HepG2 (cell line): Measurements from ENCODE around the gene ABTB2. TPM values are rescaled to one million over a fixed set of nuclear protein-coding genes. Genes with fewer than 3 reads are reported as not detected.

Source experiments
- ATAC-seq: fragments of 200-7000 bp; cut with Tn5 transposase; 3 replicates; pipeline ENCODE4 v1.9.1; 2020; ENCODE audit warnings: mild to moderate bottlenecking, moderate library complexity
- BruUV-seq: library from RNA; stranded (reverse); fragments of 400-500 nt; replicated peaks from 2 replicates; lab custom pipeline; 2021; lab: Mats Ljungman, UMichigan
- CTCF ChIA-PET: fragments of 300-600 bp; formaldehyde crosslinking; extraction: SDS; loops from one replicate; lab custom pipeline; 2021; ENCODE audit warnings: low total read pairs, inconsistent platforms, low intra/inter-chr PET ratio; lab: Yijun Ruan, JAX
- POLR2A ChIA-PET: fragments of 350-600 bp; sonication (Branson Sonifier 250); formaldehyde crosslinking; loops from one replicate; lab custom pipeline; 2020; ENCODE audit warnings: antibody characterized with exemption, inconsistent platforms; lab: Yijun Ruan, JAX
- DNase-seq: peaks from one replicate; pipeline ENCODE4 v3.0.0-alpha.2; 2015; ENCODE audit warnings: low spot score
- FAIRE-seq: peaks from 3 replicates; lab custom pipeline; 2011; peaks lifted over from hg19 to GRCh38; lab: Jason Lieb, UNC
- H2AFZ ChIP-seq: one replicate; pipeline ENCODE4 v1.6.1; 2011; ENCODE audit warnings: low read length, inconsistent platforms
- H3K27ac ChIP-seq: fragments of 300-600 bp; 3 replicates; pipeline ENCODE4 v1.8.0; 2011; ENCODE audit warnings: mixed run types, mild to moderate bottlenecking, mixed read lengths, low read length, inconsistent platforms; ENCODE audit not compliant: insufficient read depth; ENCODE audit errors: extremely low read length
- H3K27me3 ChIP-seq, 2 experiments: fragments of 200-600 bp in 1 of 2; 2 replicates in 1 of 2; 3 replicates in 1 of 2; pipeline versions ENCODE4 v1.6.0 to v1.8.0; 2011; ENCODE audit warnings: low read length in 2 of 2, mild to moderate bottlenecking in 2 of 2, moderate library complexity in 2 of 2, inconsistent platforms in 1 of 2; ENCODE audit not compliant: insufficient read depth in 2 of 2, control insufficient read depth in 1 of 2
- H3K36me3 ChIP-seq, 2 experiments: fragments of 200-600 bp in 1 of 2; replicated peaks in 1 of 2; 2 replicates in 1 of 2; 3 replicates in 1 of 2; pipeline versions ENCODE4 v1.5.1 to v1.8.0; 2011; ENCODE audit warnings: low read length in 2 of 2, inconsistent platforms in 1 of 2; ENCODE audit not compliant: insufficient read depth in 2 of 2, control insufficient read depth in 1 of 2
- H3K4me1 ChIP-seq: 2 replicates; pipeline ENCODE4 v1.5.1; 2012; ENCODE audit warnings: low read length, inconsistent platforms; ENCODE audit not compliant: insufficient read depth
- H3K4me2 ChIP-seq: 2 replicates; pipeline ENCODE4 v1.6.0; 2011; ENCODE audit warnings: low read depth, low read length, inconsistent platforms
- H3K4me3 ChIP-seq, 3 experiments: fragments of 200-600 bp in 1 of 3; sonication (generic), shearing (Covaris generic) in 1 of 3; replicated peaks in 1 of 3; 2 replicates each; pipeline ENCODE4 v1.5.1; 2011 to 2016; ENCODE audit warnings: low read length in 3 of 3, inconsistent platforms in 2 of 3, low read depth in 2 of 3, mild to moderate bottlenecking in 2 of 3, control low read depth in 1 of 3, mixed read lengths in 1 of 3; ENCODE audit not compliant: insufficient read depth in 1 of 3
- H3K79me2 ChIP-seq: one replicate; pipeline ENCODE4 v1.6.1; 2011; ENCODE audit warnings: low read length, inconsistent platforms; ENCODE audit not compliant: insufficient read depth
- H3K9ac ChIP-seq: 2 replicates; pipeline ENCODE4 v1.6.0; 2011; ENCODE audit warnings: mild to moderate bottlenecking, low read depth, low read length, inconsistent platforms; ENCODE audit not compliant: insufficient read depth
- H3K9me3 ChIP-seq: 2 replicates; pipeline ENCODE4 v1.5.1; 2012; ENCODE audit warnings: mild to moderate bottlenecking, low read length
- H4K20me1 ChIP-seq: 2 replicates; pipeline ENCODE4 v1.6.0; 2011; ENCODE audit warnings: inconsistent platforms, mild to moderate bottlenecking, low read length, moderate library complexity; ENCODE audit not compliant: insufficient read depth
- JUN ChIP-seq: sonication (generic); formaldehyde crosslinking; IDR thresholded peaks from 2 replicates; pipeline ENCODE4 v1.4.0; 2020; ENCODE audit warnings: mild to moderate bottlenecking, missing genetic modification reagents
- PCBP2 ChIP-seq: fragments of 200-400 bp; formaldehyde crosslinking; optimal IDR thresholded peaks from 2 replicates; pipeline ENCODE3; 2018; ENCODE audit warnings: low read length, low read depth; ENCODE audit not compliant: poor library complexity, severe bottlenecking
- RNF2 ChIP-seq: fragments of 450-650 bp; conservative IDR thresholded peaks from 2 replicates; pipeline ENCODE4 v1.6.1; 2016; ENCODE audit warnings: low read depth
- SRSF4 ChIP-seq: fragments of 200-400 bp; formaldehyde crosslinking; IDR thresholded peaks from one replicate; pipeline ENCODE4 v1.6.1; 2018; ENCODE audit warnings: mild to moderate bottlenecking, low read depth, low read length, moderate library complexity; ENCODE audit not compliant: poor library complexity, severe bottlenecking
- ZEB1 ChIP-seq: IDR thresholded peaks from 2 replicates; pipeline ENCODE4 v1.6.1; 2012; ENCODE audit warnings: mild to moderate bottlenecking, low read depth, inconsistent platforms; ENCODE audit not compliant: insufficient replicate concordance
- ZNF207 ChIP-seq: fragments of 450-650 bp; IDR thresholded peaks from 2 replicates; pipeline ENCODE4 v1.6.1; 2016; ENCODE audit warnings: antibody characterized with exemption, borderline replicate concordance
- ZNF431 ChIP-seq: sonication (generic); formaldehyde crosslinking; IDR thresholded peaks from 2 replicates; pipeline ENCODE4 v1.9.0; 2022; ENCODE audit warnings: missing genetic modification reagents, low read depth, mild to moderate bottlenecking, borderline replicate concordance
- ZNF660 ChIP-seq: sonication (generic); formaldehyde crosslinking; IDR thresholded peaks from 2 replicates; pipeline ENCODE4 v1.5.1; 2020; ENCODE audit warnings: mild to moderate bottlenecking, low read depth, missing genetic modification reagents, borderline replicate concordance
- ZNF878 ChIP-seq: sonication (generic); formaldehyde crosslinking; IDR thresholded peaks from 2 replicates; pipeline ENCODE4 v1.8.1; 2023; ENCODE audit warnings: mild to moderate bottlenecking, missing genetic modification reagents, moderate library complexity
- WGBS: methylation state at CpG from one replicate; pipeline ENCODE4 v1.1.6; 2017; ENCODE audit warnings: low lambda C conversion rate; 5-methylcytosine and 5-hydroxymethylcytosine counted together
- in situ Hi-C: cut with HindIII; loops from 2 replicates; pipeline ENCODE4 v1.10.0; 2017; ENCODE audit warnings: low pct_unique_long_range_greater_than_20kb; ENCODE audit not compliant: extremely low pct_ligation_motif_present
- intact Hi-C: fragments of 100-400 bp; cut with micrococcal nuclease; formaldehyde crosslinking; loops from one replicate; pipeline ENCODE4 v1.10.0; 2022; ENCODE audit not compliant: unreplicated experiment
- polyA plus RNA-seq, 8 experiments: library from polyadenylated mRNA; depleted of rRNA in 3 of 8; stranded (reverse) in 7 of 8; unstranded in 1 of 8; fragments of >200 nt; fragmentation: Illumina TruSeq in 4 of 8; extraction: Trizol in 4 of 8; gene quantifications; 2 replicates each; pipeline versions ENCODE4 v1.2.1 to v1.2.3, GENCODE V29; 2011 to 2016; ENCODE audit warnings: low read depth in 4 of 8, missing spikeins in 1 of 8, mixed read lengths in 1 of 8; ENCODE audit not compliant: insufficient read depth in 1 of 8
- total RNA-seq, 5 experiments: library from RNA; depleted of rRNA; stranded (reverse); fragments of >200 nt; fragmentation: Illumina TruSeq; extraction: Trizol; gene quantifications; 2 replicates each; pipeline ENCODE4 v1.2.3, GENCODE V29; 2016; ENCODE audit warnings: low read depth in 1 of 5
- TF ChIP-seq, protein P1 (sequence below): sonication (generic); formaldehyde crosslinking; IDR thresholded peaks from 2 replicates; pipeline ENCODE4 v1.4.0; 2020; ENCODE audit warnings: missing genetic modification reagents
- TF ChIP-seq, protein P2 (sequence below): sonication (generic); formaldehyde crosslinking; IDR thresholded peaks from 2 replicates; pipeline ENCODE4 v1.5.1; 2020; ENCODE audit warnings: missing genetic modification reagents, mild to moderate bottlenecking, borderline replicate concordance
- TF ChIP-seq, protein P3 (sequence below): sonication (generic); formaldehyde crosslinking; IDR thresholded peaks from 2 replicates; pipeline ENCODE4 v1.4.0; 2020; ENCODE audit warnings: mild to moderate bottlenecking, missing genetic modification reagents, borderline replicate concordance

Gene ABTB2
- total and polyA plus RNA-seq, 2 of the 13 experiments (the other 11 are each of a cell fraction or from before 2014, with no cell fraction given) = 5.1 to 15.4 TPM

DNA sequence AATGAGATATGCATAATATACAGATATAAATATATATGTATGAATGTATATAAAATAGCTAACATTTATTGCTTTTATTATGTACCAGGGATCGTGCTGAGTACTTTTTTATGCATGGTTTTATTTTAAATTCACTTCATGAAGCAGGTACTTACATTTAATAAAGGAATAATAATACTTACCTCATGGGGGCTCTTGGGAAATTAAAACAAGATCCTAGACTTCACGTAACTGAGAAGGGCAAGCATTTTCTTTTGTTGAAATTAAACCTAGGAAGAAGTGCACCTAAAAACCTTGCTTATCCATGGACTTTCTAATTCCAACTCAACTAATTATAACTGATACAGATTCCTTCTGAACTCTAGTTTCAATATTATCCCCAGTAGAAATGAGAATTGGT, 40.0 kb upstream of the ABTB2 start:
- ChIA-PET POLR2A (no interaction called here), CTCF (no interaction called here)
- DNase-seq = no peak
- no peaks in the 10 kb centered on the region for H3K36me3 ChIP-seq
- H4K20me1 ChIP-seq = no peaks in the 10 kb centered on the region
- H2AFZ ChIP-seq = no peak overlapping the region
- WGBS = 51% methylated on average over 2 of the region's 2 CpGs
- no peak overlapping the region for H3K4me2 ChIP-seq
- BruUV-seq = no TSS peak
- FAIRE-seq = no peak
- in situ Hi-C loops = no loop called here
- no peak overlapping the region for H3K4me3 ChIP-seq
- 0 out of 2 replicates have a peak, but pooled peaks cover 9% of the 10 kb centered on the region for H3K9me3 ChIP-seq
- no peak overlapping the region for H3K9ac ChIP-seq
- H3K27me3 ChIP-seq = no peaks in the 10 kb centered on the region
- H3K79me2 ChIP-seq = no peaks in the 10 kb centered on the region
- intact Hi-C loops = no loop called here
- ATAC-seq = no peak
- no peak overlapping the region for H3K27ac ChIP-seq
- H3K4me1 ChIP-seq = 0 out of 2 replicates have a peak, but pooled peaks cover 7% of the 10 kb centered on the region
- TF ChIP-seq, protein P1, sequence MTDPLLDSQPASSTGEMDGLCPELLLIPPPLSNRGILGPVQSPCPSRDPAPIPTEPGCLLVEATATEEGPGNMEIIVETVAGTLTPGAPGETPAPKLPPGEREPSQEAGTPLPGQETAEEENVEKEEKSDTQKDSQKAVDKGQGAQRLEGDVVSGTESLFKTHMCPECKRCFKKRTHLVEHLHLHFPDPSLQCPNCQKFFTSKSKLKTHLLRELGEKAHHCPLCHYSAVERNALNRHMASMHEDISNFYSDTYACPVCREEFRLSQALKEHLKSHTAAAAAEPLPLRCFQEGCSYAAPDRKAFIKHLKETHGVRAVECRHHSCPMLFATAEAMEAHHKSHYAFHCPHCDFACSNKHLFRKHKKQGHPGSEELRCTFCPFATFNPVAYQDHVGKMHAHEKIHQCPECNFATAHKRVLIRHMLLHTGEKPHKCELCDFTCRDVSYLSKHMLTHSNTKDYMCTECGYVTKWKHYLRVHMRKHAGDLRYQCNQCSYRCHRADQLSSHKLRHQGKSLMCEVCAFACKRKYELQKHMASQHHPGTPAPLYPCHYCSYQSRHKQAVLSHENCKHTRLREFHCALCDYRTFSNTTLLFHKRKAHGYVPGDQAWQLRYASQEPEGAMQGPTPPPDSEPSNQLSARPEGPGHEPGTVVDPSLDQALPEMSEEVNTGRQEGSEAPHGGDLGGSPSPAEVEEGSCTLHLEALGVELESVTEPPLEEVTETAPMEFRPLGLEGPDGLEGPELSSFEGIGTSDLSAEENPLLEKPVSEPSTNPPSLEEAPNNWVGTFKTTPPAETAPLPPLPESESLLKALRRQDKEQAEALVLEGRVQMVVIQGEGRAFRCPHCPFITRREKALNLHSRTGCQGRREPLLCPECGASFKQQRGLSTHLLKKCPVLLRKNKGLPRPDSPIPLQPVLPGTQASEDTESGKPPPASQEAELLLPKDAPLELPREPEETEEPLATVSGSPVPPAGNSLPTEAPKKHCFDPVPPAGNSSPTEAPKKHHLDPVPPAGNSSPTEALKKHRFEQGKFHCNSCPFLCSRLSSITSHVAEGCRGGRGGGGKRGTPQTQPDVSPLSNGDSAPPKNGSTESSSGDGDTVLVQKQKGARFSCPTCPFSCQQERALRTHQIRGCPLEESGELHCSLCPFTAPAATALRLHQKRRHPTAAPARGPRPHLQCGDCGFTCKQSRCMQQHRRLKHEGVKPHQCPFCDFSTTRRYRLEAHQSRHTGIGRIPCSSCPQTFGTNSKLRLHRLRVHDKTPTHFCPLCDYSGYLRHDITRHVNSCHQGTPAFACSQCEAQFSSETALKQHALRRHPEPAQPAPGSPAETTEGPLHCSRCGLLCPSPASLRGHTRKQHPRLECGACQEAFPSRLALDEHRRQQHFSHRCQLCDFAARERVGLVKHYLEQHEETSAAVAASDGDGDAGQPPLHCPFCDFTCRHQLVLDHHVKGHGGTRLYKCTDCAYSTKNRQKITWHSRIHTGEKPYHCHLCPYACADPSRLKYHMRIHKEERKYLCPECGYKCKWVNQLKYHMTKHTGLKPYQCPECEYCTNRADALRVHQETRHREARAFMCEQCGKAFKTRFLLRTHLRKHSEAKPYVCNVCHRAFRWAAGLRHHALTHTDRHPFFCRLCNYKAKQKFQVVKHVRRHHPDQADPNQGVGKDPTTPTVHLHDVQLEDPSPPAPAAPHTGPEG = no peak
- TF ChIP-seq ZNF207 = no peak
- no peak for TF ChIP-seq JUN
- no peak for TF ChIP-seq SRSF4
- TF ChIP-seq, protein P2, sequence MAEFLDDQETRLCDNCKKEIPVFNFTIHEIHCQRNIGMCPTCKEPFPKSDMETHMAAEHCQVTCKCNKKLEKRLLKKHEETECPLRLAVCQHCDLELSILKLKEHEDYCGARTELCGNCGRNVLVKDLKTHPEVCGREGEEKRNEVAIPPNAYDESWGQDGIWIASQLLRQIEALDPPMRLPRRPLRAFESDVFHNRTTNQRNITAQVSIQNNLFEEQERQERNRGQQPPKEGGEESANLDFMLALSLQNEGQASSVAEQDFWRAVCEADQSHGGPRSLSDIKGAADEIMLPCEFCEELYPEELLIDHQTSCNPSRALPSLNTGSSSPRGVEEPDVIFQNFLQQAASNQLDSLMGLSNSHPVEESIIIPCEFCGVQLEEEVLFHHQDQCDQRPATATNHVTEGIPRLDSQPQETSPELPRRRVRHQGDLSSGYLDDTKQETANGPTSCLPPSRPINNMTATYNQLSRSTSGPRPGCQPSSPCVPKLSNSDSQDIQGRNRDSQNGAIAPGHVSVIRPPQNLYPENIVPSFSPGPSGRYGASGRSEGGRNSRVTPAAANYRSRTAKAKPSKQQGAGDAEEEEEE (CRISPR knock-in tag) = no peak
- TF ChIP-seq RNF2 = no peak
- TF ChIP-seq ZEB1 = no peak
- TF ChIP-seq, protein P3, sequence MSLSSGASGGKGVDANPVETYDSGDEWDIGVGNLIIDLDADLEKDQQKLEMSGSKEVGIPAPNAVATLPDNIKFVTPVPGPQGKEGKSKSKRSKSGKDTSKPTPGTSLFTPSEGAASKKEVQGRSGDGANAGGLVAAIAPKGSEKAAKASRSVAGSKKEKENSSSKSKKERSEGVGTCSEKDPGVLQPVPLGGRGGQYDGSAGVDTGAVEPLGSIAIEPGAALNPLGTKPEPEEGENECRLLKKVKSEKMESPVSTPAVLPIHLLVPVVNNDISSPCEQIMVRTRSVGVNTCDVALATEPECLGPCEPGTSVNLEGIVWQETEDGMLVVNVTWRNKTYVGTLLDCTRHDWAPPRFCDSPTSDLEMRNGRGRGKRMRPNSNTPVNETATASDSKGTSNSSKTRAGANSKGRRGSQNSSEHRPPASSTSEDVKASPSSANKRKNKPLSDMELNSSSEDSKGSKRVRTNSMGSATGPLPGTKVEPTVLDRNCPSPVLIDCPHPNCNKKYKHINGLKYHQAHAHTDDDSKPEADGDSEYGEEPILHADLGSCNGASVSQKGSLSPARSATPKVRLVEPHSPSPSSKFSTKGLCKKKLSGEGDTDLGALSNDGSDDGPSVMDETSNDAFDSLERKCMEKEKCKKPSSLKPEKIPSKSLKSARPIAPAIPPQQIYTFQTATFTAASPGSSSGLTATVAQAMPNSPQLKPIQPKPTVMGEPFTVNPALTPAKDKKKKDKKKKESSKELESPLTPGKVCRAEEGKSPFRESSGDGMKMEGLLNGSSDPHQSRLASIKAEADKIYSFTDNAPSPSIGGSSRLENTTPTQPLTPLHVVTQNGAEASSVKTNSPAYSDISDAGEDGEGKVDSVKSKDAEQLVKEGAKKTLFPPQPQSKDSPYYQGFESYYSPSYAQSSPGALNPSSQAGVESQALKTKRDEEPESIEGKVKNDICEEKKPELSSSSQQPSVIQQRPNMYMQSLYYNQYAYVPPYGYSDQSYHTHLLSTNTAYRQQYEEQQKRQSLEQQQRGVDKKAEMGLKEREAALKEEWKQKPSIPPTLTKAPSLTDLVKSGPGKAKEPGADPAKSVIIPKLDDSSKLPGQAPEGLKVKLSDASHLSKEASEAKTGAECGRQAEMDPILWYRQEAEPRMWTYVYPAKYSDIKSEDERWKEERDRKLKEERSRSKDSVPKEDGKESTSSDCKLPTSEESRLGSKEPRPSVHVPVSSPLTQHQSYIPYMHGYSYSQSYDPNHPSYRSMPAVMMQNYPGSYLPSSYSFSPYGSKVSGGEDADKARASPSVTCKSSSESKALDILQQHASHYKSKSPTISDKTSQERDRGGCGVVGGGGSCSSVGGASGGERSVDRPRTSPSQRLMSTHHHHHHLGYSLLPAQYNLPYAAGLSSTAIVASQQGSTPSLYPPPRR (CRISPR knock-in tag) = no peak
- TF ChIP-seq ZNF878 (CRISPR knock-in tag) = no peak
- TF ChIP-seq ZNF431 = no peak
- no peak for TF ChIP-seq PCBP2
- no peak for TF ChIP-seq ZNF660 (CRISPR knock-in tag)
